ENCODE results near the gene FBXW11.
"Not testable (repeated sequence)": the region's sequence is repeated elsewhere in the genome, so short reads cannot be mapped to it uniquely, and the experiment has no call there.

The FBXW11 gene

GRCh38 chr5:171979606-171980005, 26.8 kb downstream of the FBXW11 start:
- no peak for FAIRE-seq

GRCh38 chr5:171978519-171978918, 27.9 kb downstream of the FBXW11 start:
- FAIRE-seq: no peak

GRCh38 chr5:171978016-171978415, 28.4 kb downstream of the FBXW11 start:
- FAIRE-seq: no peak

DNA sequence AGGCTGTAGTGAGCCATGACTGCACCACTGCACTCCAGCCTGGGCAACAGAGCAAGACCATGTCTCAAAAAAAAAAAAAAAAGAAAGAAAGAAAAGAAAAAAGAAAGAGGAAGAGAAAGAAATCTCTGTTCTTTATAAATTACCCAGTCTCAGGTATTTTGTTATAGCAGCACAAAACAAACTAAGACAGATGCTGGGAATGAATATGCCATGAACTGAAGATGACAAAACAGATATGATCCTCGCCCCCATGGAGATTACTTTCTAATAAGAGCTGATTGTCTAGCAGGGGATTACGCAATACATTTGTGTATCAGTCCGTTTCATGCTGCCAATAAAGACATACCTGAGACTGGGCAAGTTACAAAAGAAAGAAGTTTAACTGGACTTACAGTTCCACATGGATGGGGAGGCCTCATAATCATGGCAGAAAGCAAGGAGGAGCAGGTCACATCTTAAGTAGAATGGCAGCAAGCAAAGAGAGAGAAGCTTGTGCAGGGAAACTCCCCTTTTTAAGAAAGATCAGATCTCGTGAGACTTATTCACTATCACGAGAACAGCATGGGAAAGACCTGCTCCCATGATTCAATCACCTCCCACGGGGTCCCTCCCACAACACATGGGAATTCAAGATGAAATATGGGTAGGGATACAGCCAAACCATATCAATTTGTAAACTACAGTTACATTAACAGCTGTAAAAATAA, 29.0 kb downstream of the FBXW11 start:
- not testable (repeated sequence) for FAIRE-seq

- FAIRE-seq: no peak
Measured at GRCh38 chr5:171975877-171976667, 30.4 kb downstream of the FBXW11 start.

- no peak for FAIRE-seq
Measured at GRCh38 chr5:171975262-171975876, 31.1 kb downstream of the FBXW11 start.

DNA sequence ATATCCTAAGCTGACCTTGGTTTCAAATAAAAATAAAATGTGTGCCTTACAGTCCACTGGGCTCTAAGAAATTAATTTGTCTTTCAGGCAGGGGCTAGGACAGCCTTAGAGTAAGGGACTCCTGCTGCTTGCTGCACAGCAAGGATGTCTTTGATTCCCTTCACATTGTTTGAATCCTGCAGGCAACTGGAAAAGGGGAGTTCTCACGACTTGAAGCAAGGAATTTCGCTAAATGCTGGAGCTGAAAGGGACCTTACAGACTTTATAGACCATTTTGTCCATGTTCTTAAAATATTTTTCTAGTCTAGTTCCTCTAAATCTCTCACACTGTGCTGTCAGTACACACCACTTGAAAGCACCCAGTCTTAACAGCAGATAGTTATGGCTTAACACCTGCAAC, 35.6 kb downstream of the FBXW11 start:
- FAIRE-seq: no peak

DNA sequence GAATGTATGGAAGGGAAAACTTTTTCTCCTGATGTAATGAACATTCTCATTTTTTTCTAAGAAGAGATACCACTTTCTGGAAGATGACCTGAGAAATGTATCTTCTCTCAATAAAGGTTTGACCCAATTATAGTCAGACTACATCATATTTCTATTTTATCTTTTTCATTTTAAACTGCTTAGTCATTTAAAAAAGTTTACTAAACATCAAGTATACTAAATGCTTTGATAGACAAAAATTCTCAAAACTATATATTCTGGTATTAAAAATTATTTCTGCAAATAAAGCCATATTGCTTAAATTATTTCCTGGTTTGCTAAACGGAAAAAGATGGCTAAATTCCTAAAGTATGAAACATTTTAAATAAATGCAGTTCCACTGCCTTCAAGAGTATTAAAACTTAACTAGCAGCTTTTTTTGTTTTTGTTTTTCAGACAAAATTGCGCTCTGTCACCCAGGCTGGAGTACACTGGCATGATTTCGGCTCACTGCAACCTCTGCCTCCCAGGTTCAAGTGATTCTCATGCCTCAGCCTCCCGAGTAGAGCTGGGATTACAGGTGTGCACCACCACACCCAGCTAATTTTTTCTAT, 37.1 kb downstream of the FBXW11 start:
- FAIRE-seq: no peak

DNA sequence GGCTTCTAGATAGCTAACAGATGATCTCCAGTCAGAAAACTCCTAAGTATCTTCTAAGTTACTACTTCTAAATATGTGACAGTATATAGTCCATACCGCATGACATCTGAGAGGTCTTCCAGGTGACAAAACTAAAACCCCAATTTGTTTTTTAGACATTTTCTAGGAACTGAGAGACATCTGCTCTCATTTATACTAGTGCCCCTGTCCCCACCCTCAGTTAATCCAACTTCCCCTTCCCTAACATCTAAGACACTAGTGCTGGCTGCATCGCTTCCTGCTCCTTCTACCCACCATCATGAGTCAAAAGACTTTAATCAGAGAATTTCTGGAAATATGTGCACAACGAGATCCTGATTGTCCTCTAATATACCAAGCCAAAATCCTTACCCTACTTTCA, 37.9 kb downstream of the FBXW11 start:
- no peak for FAIRE-seq

DNA sequence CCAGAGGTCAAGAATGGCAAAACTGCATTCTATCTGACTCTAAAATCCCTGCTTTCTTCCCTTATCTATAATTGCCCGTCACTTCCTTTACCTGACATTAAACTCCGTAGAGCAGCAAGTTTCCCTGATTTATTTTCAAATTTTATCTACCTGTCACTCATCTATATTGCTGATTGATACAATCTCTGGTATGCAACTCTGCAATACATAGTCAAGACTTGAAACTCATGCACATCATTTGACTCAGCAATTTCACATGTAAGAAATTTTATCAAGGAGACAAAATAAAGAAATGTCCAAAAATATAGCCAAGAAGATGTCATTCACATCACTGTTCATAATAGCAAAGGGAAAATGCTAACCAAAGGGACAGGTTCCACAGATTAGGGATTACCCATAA, 39.5 kb downstream of the FBXW11 start:
- FAIRE-seq: no peak

DNA sequence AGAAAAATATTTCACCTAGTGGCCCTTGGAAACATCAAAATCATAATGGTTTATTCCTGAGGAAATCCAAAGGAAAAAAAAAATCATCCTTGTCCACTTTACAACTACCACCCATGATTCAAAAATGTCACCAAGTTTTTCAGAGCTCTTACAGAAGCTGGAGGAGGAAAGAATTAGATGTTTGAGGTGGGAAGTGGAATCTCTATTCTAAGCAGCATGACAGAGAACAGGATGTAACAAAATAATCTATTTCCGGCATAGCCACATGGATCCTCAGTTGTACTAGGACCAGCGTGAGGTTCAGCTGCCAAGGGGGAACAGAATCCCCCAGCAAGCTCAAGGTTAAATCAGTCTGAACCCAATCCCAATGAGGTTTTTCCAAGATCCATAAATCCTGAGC, 40.2 kb downstream of the FBXW11 start:
- no peak for FAIRE-seq

DNA sequence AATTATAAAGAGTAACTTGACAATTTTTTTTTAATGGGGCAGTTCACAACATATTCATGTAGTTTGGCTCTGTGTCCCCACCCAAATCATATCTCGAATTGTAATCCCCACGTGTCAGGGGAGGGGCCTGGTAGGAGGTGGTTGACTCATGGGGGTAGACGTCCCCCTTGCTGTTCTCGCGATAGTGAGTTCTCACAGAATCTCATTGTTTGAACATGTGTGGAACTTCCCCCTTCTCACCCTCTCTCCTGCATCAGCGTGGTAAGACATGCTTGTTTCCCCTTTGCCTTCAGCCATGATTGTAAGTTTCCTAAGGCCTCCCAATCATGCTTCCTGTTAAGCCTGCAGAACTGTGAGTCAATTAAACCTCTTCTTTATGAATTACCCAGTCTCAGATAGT, 40.7 kb downstream of the FBXW11 start:
- FAIRE-seq: no peak

- no peak for FAIRE-seq
Measured at GRCh38 chr5:171963416-171963815, 43.0 kb downstream of the FBXW11 start.

DNA sequence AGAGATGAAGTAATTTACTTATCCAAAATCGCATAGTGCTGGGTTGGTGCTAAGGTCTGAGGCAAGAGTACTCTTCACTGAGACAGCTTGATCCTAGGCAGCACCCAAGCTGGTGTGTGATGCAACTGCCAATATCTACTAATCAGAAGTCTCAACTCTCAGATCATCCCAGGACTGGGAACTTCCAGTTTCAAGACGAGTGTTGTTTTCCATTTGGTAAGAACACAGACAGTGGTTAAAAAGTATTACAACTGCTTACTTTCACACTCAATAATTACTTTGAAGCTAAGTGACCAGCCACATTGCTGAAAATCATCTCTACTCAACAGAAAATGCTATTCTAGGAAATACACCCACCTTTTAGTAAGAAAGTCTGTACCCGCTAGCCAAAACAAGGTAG, 45.3 kb downstream of the FBXW11 start:
- no peak for FAIRE-seq

DNA sequence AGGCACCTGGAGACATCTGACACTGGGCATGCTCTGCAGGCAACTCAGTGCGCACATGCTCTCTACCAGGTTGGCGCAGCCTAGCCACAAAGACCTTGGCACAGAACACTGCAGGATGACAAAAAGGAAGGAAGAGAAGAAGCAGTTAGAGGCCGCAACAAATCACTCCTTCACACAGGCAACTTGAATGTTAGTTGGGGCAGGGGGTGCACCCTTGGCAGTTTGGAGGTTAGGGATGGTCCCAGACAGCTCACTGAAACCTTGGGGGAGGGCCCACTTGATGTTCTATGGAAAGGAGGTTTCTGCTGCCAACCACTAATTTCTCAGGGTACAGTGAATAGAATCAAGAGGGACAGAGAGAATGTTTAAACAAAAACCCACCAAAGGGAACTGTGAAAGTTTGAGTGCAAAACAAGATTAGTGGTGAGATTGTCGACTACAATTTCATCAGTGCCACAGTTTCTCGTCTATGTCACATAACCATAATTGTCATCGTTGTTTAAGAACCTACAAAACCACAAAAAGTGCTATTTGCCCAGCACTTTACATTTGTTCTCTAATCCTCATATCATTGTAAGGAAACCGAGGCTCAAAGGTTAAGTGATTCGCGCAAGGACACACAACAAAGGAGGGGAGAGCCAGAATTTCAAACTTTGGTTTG, 48.7 kb downstream of the FBXW11 start:
- no peak for FAIRE-seq

- no peak for FAIRE-seq
Measured at GRCh38 chr5:171956887-171957495, 49.4 kb downstream of the FBXW11 start.

GRCh38 chr5:171956314-171956713, 50.1 kb downstream of the FBXW11 start:
- no peak for FAIRE-seq

GRCh38 chr5:171955761-171956160, 50.7 kb downstream of the FBXW11 start:
- no peak for FAIRE-seq

GRCh38 chr5:171954721-171955120, 51.7 kb downstream of the FBXW11 start:
- no peak for FAIRE-seq

DNA sequence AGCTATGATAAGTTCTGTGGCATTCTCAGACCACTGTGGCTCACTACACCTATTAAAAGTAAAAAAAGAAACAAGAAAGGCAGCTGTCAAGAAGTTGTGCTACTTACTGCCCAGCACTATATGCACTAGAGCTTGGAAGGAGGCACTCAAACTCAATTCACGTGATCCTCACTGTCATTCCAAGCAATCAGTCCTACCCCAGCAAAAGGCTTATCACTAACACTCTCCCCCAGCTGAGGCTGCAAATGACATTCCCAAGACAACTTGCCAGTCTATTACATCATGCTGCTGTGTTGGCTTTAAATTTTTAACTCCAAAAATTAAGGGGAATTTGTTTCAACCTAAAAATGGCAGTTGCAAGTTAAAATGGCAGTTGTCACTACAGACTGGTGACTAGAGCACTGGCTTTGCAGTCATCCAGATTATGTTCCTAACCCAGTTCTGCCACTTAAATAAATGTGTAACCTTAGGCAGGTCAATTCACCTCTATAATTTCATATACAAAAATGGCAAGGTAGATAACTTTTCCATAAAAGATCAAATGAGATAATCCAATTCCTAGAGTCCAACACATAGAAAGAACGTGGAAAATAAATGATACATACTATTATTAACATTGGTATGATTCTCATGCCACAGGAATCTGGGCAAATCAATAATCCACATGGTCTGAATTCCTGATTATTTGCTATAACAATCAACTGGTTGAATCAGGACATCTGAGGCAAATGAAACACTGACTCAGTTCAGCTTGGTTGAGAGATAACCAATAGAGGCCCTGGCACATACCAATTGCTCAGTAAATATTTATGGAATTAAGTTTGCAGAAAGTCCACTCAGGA, 52.4 kb downstream of the FBXW11 start:
- no peak for FAIRE-seq

- FAIRE-seq: no peak
Measured at GRCh38 chr5:171952021-171952420, 54.4 kb downstream of the FBXW11 start.

- no peak for FAIRE-seq
Measured at GRCh38 chr5:171951218-171951617, 55.2 kb downstream of the FBXW11 start.

All from islet of Langerhans (tissue), 1 donor.